NAMALWA (cell line): ENCODE data around the gene FECH.
"Not testable (repeated sequence)": the region's sequence is repeated elsewhere in the genome, so short reads cannot be mapped to it uniquely, and the experiment has no call there.

Experiments used
- DNase-seq: peaks from one replicate; pipeline ENCODE4 v3.0.0-alpha.2; 2015; ENCODE audit warnings: low spot score

The FECH gene, protein sequence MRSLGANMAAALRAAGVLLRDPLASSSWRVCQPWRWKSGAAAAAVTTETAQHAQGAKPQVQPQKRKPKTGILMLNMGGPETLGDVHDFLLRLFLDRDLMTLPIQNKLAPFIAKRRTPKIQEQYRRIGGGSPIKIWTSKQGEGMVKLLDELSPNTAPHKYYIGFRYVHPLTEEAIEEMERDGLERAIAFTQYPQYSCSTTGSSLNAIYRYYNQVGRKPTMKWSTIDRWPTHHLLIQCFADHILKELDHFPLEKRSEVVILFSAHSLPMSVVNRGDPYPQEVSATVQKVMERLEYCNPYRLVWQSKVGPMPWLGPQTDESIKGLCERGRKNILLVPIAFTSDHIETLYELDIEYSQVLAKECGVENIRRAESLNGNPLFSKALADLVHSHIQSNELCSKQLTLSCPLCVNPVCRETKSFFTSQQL

DNA sequence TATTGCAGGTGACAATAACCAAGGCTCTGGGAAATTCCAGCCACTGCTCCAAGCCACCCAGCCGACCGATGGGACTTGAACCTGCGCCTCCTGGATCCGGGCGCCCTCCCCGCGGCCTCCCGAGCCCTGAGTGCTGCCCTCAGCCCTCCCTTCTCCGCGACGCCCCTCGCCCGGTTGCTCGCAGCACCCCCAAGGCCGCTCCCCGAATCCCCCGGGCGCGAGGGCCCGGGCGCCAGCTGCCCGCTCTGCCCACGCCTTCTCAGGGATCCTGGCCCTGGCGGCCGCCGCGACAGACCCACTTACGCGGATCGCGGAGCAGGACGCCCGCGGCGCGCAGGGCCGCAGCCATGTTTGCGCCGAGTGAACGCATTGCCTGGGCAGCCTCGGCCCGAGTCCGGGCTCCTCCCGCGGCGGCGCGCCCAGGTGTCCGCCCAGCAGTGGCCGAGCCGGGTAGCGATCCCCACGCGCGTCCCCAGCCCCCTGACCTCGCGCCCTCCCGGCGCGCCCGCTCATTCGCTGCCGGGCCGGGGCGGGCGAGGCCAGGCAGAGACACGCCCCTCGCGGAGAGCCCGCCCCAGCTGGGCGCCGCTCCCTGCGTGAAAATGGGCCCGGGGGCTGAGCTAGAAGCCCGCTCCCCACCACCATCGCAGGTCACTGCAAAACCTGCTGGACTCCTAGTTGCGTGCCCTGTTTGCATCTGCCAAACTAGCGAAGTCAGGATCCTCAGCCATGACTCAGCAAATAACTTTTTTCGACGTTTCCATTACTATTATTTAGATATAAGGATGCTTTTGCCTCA, at the start of gene FECH:
FECH (minus strand) TSS at position 452 of the 799 bp plus-strand sequence; CDS start at position 370, 82 bp downstream.
- peak; percentile 59 for DNase-seq

GRCh38 chr18:57635003-57635822, 48.7 kb upstream of the FECH start:
- DNase-seq: no peak

DNA sequence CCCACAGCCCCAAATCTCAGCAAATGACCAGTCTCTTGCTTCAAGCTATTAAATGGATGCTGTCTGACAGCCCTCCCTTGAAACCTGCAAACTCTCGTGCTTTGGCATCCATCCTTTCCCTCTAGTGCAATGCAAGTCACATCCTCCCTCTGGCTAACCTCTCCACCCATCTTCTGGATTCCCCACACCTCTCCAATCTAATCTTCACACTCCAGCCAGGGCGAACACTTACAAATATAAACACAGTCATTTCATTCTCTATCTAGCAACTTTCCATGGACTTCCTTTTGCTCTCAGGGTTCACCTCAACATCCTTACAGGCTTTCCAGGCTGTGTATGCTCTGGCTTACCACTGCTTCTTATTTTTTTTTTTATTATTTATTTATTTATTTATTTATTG, 45.2 kb upstream of the FECH start:
- DNase-seq: no peak

DNA sequence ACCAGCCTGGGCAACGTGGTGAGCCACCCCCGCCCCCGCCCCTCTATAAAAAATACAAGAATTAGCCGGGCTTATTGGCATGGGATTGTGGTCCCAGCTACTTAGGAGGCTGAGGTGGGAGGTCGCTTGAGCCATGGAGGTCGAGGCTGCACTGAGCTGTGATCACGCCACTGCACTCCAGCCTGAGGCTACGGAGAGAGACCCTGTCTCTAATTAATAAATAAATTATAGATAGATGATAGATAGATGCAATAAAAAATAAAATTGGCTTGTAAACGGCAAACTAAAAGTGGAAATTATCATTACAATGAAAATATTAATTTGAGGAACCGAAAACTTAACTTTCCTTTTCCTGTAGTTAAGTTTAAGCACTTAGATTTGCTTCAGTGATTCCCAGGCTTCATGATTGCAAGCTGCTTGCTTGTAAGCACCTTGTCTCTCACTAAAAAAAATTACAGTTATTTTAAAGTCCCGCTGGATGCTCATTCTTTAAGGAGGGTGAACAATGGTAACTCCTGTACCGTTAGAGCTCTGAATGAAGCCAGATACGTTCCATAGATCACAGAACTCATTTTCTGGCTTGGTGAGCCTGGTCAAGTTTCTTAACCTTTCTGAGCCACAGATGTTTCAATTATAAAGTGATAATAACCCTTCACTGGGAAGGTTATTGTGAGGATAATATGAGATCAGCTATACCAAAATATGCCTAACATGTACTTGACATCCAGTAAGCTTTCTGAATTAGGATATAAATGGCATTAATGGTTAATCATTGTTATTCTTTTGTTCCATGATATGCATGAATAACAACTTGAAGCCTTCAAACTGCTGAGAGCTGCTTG, 44.5 kb upstream of the FECH start:
- DNase-seq: peak; percentile 74

DNA sequence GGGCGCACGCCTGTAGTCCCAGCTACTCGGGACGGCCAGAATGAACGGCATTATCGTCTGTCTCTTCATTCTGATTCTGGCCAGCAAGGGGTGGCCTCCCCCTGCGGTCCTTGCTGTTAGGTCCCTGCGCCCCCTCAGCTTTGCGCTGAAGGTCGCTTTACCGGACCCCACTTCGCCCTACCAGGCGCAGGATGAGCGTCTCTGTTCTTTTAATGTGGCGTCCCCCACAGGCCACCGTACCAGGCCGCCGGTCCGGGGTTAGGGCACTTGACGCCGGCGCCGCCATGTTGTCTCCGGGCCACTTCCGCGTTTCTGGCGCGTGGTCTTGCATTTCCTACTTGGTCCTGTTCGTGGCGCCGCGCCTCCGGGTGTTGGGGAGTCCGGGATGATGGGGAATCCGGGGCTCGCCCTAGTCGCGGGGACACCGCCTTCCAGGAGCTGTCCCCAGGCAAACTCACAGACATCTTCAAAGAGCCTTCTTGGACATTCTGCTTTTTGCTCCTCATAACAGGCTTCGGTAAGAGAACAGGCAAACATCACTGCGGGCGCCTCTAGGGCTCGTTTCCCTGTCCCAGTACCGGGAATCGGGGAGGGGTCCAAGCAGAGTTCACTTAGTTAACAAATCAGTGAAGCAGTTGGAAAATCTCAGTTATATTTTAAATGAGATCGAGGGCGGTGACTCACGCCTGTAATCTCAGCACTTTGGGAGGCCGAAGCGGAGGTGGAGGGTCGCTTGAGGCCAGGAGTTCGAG, 43.7 kb upstream of the FECH start:
- peak; percentile 92 for DNase-seq

DNA sequence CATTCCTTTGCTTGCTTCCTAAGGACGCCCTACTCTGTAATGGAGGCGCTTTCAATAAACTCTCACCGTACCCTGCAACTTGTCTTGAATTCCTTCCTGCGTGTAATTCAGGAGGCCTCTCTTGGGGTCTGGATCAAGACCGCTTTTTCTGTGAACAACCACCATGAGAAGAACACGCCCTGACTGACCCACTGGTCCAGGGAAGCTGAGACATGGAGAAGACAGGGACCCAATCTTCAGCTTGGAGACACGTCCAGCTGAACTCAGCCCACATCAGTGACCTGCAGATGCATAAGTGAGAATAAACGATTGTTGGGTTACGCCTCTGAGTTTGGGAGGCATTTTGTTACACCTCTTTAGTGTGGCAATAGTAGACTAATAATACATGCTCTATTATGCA, 42.9 kb upstream of the FECH start:
- no peak for DNase-seq

GRCh38 chr18:57627488-57627887, 41.0 kb upstream of the FECH start:
- DNase-seq: no peak

DNA sequence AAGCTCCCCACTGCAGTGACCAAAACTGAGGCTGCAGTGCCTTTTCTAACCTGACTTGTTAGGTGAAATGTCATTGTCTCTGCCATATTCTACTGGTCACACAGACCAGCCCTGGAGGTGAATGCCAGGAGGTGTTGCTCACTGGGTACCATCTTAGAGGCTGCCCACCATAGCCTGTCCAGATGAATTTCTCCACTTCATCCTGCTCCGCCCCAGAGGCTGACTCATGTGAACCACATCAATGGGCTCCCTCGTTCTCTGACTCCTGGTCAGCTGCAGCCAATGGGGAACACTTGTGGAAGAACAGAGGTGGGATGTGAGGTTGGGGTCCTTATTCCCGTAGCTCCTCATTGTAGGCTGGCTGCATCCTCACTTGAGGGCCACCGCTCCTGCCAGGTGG, 38.5 kb upstream of the FECH start:
- no peak for DNase-seq

DNA sequence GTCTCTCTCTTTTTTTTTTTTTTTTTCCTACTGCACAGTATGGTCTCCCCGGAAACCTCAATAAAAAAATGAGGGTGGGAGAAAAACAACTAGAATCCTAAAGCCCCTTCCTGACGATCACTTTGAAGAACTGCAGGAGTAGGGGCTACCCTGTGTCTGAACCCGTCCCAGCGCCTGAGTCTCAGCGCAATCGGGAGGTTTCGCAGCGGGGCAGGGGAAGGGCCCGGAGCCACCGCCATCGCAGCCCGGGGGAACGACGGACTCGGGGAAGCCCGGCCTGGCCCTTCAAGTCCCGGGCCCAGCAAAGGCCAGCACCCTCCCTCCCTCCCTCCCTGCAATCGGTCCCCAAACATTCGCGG, 34.7 kb upstream of the FECH start:
- peak; percentile 47 for DNase-seq

- no peak for DNase-seq
Measured at GRCh38 chr18:57619876-57620275, 33.4 kb upstream of the FECH start.

DNA sequence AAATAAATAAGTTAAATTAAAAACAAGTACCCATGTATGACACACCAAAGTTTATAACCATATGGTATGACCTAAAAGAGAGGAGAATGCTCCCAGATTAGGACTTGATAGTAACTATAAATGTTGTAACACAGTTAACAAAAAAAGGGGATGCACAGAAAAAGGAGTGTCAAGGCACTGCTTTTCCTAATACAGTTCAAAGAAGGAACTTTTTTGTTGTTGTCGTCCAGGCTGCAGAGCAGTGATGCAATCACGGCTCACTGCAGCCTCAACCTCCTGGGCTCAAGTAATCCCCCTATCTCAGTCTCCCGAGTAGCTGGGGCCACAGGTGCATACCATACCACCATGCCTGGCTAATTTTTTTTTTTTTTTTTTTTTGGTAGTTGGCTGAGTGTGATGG, 32.4 kb upstream of the FECH start:
- DNase-seq: no peak

DNA sequence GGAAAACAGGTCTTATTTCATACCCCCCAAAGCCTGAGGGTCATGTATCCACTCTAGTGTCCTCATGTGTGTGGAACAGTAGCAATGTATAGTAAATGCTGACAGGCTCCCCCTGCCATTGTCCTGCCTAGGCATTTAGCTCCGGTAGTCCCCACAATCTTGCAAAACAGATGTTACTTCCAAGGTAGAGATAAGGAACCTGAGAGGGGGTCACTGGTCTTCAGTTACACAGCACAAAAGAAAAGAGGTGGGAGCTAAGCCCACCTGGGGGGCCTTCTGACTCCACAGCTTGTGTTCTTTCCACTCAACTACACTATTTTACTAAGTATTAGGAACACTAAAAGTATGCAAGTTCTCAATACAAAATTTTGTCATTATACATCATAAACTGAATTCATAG, 17.4 kb upstream of the FECH start:
- no peak for DNase-seq

DNA sequence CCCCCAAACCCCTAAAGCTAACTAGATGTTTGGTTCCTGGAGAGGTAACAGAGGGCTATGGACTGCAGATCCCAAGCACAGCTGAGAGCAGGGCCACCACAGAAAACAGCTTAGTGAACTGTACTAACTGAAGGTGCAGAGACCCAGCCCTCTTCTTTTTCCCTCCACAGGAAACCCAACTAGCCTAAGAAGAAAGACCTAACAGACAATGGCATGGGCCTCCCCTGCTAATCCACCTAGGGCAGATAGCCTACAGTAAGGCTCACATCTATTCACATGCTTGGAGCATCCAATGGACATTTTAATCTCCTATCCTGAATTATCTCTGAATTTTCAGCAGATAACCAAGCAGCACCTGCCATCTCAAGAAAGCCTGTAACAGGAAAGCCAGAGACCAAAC, 8.8 kb upstream of the FECH start:
- no peak for DNase-seq

DNA sequence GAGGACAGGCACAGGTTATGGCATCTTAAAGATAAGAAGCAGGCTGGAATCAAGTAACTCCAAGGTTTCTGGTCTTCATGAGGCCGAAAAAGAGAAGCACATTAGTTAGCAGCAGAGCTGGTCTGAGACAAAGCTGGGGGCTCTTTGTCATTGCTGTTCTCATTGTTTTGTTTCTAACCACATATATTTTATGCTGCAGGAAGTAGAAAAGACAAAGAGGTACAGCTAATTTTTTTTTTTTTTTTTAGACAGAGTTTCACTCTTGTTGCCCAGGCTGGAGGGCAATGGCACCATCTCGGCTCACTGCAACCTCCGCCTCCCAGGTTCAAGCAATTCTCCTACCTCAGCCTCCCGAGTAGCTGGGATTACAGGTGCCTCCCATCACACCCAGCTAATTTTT, 6.2 kb upstream of the FECH start:
- DNase-seq: not testable (repeated sequence)

- no peak for DNase-seq
Measured at GRCh38 chr18:57589161-57589560, 2.7 kb upstream of the FECH start.

- DNase-seq: no peak
Measured at GRCh38 chr18:57587098-57587661, 678 bp upstream of the FECH start.

DNA sequence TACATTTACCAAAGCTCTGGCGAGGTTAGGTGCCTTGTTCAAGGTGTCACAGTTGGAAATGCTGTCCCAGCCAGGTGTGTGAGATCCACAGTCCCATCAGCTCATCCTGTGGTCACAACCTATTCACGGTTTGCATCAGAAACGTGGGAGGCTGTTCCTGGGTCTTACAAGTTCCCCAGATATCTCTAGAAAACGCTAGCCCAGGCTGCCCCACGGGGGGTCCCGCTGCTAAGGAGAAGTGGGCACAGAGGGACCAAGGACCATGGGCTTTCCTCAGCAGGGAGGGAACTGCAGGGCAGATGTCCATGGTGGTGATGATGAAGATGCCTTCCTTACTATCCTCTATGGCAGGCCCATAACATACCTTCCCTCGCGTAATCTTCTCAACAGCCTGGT, 649 bp downstream of the FECH start:
- peak; percentile 20 for DNase-seq

DNA sequence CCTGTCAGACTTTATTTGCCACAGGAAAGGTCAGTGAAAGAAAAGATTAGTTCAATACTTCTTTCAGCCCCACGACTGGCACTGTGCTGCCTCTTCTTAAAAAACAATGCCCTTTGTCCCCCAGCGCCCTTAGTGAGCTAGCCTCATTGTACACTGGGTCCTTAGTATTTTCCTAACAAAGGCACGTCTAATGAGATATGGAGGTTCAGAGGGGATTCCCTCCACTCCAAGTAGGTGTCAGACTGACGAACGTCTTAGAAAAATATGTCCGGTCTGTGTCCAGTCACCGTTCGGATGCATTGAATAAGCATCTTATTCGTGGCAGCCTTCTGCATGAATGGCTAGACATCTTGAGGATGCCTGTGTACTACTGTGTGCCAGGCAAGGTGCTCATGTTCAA, 1.1 kb downstream of the FECH start:
- DNase-seq: no peak

GRCh38 chr18:57584444-57584843, 2.1 kb downstream of the FECH start:
- DNase-seq: no peak

GRCh38 chr18:57583297-57583835, 3.1 kb downstream of the FECH start:
- DNase-seq: no peak
